ENCODE measurements around the gene GRM3.

DNA sequence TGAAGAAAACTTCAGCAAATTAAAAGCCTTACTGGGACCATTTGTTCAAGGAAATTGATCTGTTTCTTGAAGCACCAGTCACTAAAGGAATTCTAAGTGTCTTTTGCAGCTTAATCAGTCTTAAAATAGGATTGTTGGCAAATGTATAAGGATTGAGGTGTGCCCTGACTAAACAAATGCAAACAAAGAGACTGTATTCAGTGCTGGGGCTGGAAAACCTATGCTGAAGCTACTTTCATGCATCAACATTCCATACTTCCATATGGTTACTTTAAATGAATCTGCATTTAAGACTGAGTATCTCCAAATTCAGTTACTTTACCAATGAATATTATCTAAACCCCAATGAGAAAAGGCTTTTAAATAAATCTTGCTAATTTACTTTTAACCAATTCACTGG is 232.4 kb downstream of the GRM3 start:
- TF ChIP-seq POLR2A (IDR thresholded peaks at IDR 0.05) = no peak
- TF ChIP-seq CTCF (IDR thresholded peaks at IDR 0.05) = no peak

Data from thyroid gland (tissue), 4 donors.